ENCODE data around the gene PPP3R1.

DNA sequence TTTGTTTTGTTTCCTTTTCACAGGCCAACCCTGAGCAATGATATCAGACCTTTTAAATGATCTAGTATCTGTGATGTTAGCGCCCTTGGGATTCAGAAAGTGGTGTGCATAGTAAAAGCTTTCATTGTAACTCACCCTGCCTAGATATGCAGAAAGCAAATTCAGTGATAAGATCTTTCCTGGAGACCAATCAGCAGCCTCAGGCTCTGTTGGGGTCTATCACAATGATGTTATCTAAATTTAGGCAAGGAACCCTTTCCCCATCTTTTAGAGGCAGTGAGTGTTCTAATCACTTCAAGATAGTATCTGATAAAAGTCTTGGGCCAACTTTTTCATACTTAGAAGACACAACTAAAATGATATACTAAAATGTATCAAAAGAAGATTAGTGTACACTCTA lies 118.2 kb downstream of the PPP3R1 start:
- TF ChIP-seq, protein P1, sequence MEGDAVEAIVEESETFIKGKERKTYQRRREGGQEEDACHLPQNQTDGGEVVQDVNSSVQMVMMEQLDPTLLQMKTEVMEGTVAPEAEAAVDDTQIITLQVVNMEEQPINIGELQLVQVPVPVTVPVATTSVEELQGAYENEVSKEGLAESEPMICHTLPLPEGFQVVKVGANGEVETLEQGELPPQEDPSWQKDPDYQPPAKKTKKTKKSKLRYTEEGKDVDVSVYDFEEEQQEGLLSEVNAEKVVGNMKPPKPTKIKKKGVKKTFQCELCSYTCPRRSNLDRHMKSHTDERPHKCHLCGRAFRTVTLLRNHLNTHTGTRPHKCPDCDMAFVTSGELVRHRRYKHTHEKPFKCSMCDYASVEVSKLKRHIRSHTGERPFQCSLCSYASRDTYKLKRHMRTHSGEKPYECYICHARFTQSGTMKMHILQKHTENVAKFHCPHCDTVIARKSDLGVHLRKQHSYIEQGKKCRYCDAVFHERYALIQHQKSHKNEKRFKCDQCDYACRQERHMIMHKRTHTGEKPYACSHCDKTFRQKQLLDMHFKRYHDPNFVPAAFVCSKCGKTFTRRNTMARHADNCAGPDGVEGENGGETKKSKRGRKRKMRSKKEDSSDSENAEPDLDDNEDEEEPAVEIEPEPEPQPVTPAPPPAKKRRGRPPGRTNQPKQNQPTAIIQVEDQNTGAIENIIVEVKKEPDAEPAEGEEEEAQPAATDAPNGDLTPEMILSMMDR (IDR thresholded peaks at IDR 0.05; ENCODE audit: low read depth, low read length, poor library complexity, severe bottlenecking): no peak
- no peak for TF ChIP-seq EZH2phosphoT487 (IDR thresholded peaks at IDR 0.05; ENCODE audit: borderline replicate concordance, low read length)

All from DOHH2 (cell line).